Caco-2 (cell line): ENCODE results near the gene WDR20. TPM values are rescaled to one million over a fixed set of nuclear protein-coding genes. Genes with fewer than 3 reads are reported as not detected.

Source experiments
- BruUV-seq: library from RNA; stranded (reverse); fragments of 400-500 nt; replicated peaks from 2 replicates; lab custom pipeline; 2021; lab: Mats Ljungman, UMichigan
- CTCF ChIA-PET: fragments of 300-600 bp; sonication (Branson Sonifier 250); formaldehyde crosslinking; loops from one replicate; lab custom pipeline; 2022; ENCODE audit warnings: antibody characterized with exemption; lab: Charles Lee
- POLR2A ChIA-PET: fragments of 300-600 bp; sonication (Branson Sonifier 250); formaldehyde crosslinking; loops from one replicate; lab custom pipeline; 2022; ENCODE audit warnings: antibody characterized with exemption; lab: Charles Lee
- DNase-seq, 2 experiments: peaks; one replicate each; pipeline versions ENCODE4 v3.0.0 to v3.0.0-alpha.2; 2020 to 2022
- H3K27me3 ChIP-seq: replicated peaks from 2 replicates; pipeline ENCODE4 v1.6.0; 2011; ENCODE audit warnings: low read length; ENCODE audit not compliant: control insufficient read depth, insufficient read depth
- H3K36me3 ChIP-seq: 2 replicates; pipeline ENCODE4 v1.5.1; 2011; ENCODE audit warnings: low read length; ENCODE audit not compliant: control insufficient read depth, insufficient read depth
- H3K4me1 ChIP-seq: fragments of 250-450 bp; sonication (Bioruptor Pico); 2 replicates; pipeline ENCODE4 v1.5.1; 2020; ENCODE audit warnings: mild to moderate bottlenecking
- H3K4me3 ChIP-seq: 2 replicates; pipeline ENCODE4 v1.5.1; 2011; ENCODE audit warnings: low read depth, mild to moderate bottlenecking, control low read depth, low read length
- H3K9me3 ChIP-seq: fragments of 250-450 bp; sonication (Bioruptor Pico); 2 replicates; pipeline ENCODE4 v1.5.1; 2020; ENCODE audit warnings: mild to moderate bottlenecking, moderate library complexity
- H3K27ac Mint-ChIP-seq: one replicate; pipeline ENCODE4 v1.8.0; 2022; ENCODE audit warnings: mixed read lengths; ENCODE audit not compliant: unreplicated experiment
- H3K27me3 Mint-ChIP-seq: one replicate; pipeline ENCODE4 v1.8.0; 2022; ENCODE audit warnings: mixed read lengths; ENCODE audit not compliant: insufficient read depth, unreplicated experiment
- H3K36me3 Mint-ChIP-seq: one replicate; pipeline ENCODE4 v1.8.0; 2022; ENCODE audit warnings: mild to moderate bottlenecking, mixed read lengths; ENCODE audit not compliant: insufficient read depth, unreplicated experiment
- H3K4me1 Mint-ChIP-seq: one replicate; pipeline ENCODE4 v1.8.0; 2022; ENCODE audit warnings: low read depth, mixed read lengths; ENCODE audit not compliant: unreplicated experiment
- H3K4me3 Mint-ChIP-seq: one replicate; pipeline ENCODE4 v1.8.0; 2022; ENCODE audit warnings: mild to moderate bottlenecking, moderate library complexity, mixed read lengths; ENCODE audit not compliant: unreplicated experiment
- H3K9me3 Mint-ChIP-seq: one replicate; pipeline ENCODE4 v1.8.0; 2022; ENCODE audit warnings: mixed read lengths; ENCODE audit not compliant: unreplicated experiment
- CTCF ChIP-seq, 2 experiments: fragments of 200-600 bp in 1 of 2; IDR thresholded peaks; 1 replicate in 1 of 2; 2 replicates in 1 of 2; pipeline versions ENCODE4 v1.5.1 to v1.8.0; 2011 to 2022; ENCODE audit warnings: antibody characterized with exemption in 1 of 2, control low read depth in 1 of 2, inconsistent platforms in 1 of 2, low read depth in 1 of 2, low read length in 1 of 2, mild to moderate bottlenecking in 1 of 2, moderate library complexity in 1 of 2; ENCODE audit not compliant: insufficient read depth in 1 of 2, severe bottlenecking in 1 of 2, unreplicated experiment in 1 of 2
- intact Hi-C: fragments of 100-400 bp; cut with micrococcal nuclease; formaldehyde crosslinking; loops from one replicate; pipeline ENCODE4 v1.10.0; 2022; ENCODE audit not compliant: unreplicated experiment
- total RNA-seq: library from RNA; stranded (reverse); gene quantifications from 2 replicates; pipeline ENCODE4 v1.2.3, GENCODE V29; 2022

WDR20 gene
- total RNA-seq, 1 experiment from 2014 or later, result 32.5 TPM

- DNase-seq, result no peak
- Mint-ChIP-seq H3K9me3 (no peaks in the 10 kb centered on the region), H3K27ac (no peak overlapping the region), H3K4me3 (no peak overlapping the region), H3K36me3 (peaks cover 54% of the 10 kb centered on the region), H3K4me1 (no peaks in the 10 kb centered on the region), H3K27me3 (no peaks in the 10 kb centered on the region)
- Histone ChIP-seq H3K4me1 (no peaks in the 10 kb centered on the region), H3K9me3 (no peaks in the 10 kb centered on the region), H3K4me3 (no peak overlapping the region), H3K36me3 (peaks cover 1% of the 10 kb centered on the region), H3K27me3 (no peaks in the 10 kb centered on the region)
- BruUV-seq, result no TSS peak
- POLR2A ChIA-PET, result no interaction called here
- CTCF ChIA-PET, result no interaction called here
- TF ChIP-seq CTCF (IDR thresholded peaks at IDR 0.05; ENCODE audit: insufficient read depth in 1 of 2, low read depth in 1 of 2, low read length in 1 of 2, severe bottlenecking in 1 of 2, unreplicated experiment in 1 of 2), result no peak
- intact Hi-C loops, result no loop called here
These were observed 61.1 kb downstream of the WDR20 start for GRCh38 chr14:102200690-102201352.

GRCh38 chr14:102201353-102201738, 61.6 kb downstream of the WDR20 start:
- no peak for TF ChIP-seq CTCF (IDR thresholded peaks at IDR 0.05; ENCODE audit: insufficient read depth in 1 of 2, low read depth in 1 of 2, low read length in 1 of 2, severe bottlenecking in 1 of 2, unreplicated experiment in 1 of 2)
- H3K27me3 ChIP-seq, result no peaks in the 10 kb centered on the region
- H3K4me1 ChIP-seq, result no peaks in the 10 kb centered on the region
- no TSS peak for BruUV-seq
- H3K36me3 ChIP-seq, result peaks cover 1% of the 10 kb centered on the region
- H3K27me3 Mint-ChIP-seq, result no peaks in the 10 kb centered on the region
- H3K27ac Mint-ChIP-seq, result no peak overlapping the region
- POLR2A ChIA-PET, result no interaction called here
- H3K36me3 Mint-ChIP-seq, result peaks cover 51% of the 10 kb centered on the region
- H3K4me3 Mint-ChIP-seq, result no peak overlapping the region
- no peak for DNase-seq
- intact Hi-C loops, result no loop called here
- no peaks in the 10 kb centered on the region for H3K4me1 Mint-ChIP-seq
- CTCF ChIA-PET, result no interaction called here
- H3K4me3 ChIP-seq, result no peak overlapping the region
- H3K9me3 Mint-ChIP-seq, result no peaks in the 10 kb centered on the region
- no peaks in the 10 kb centered on the region for H3K9me3 ChIP-seq

GRCh38 chr14:102201776-102202175, 62.1 kb downstream of the WDR20 start:
- no peaks in the 10 kb centered on the region for H3K4me1 ChIP-seq
- no TSS peak for BruUV-seq
- Mint-ChIP-seq H3K27me3 (no peaks in the 10 kb centered on the region), H3K27ac (no peak overlapping the region), H3K4me1 (no peaks in the 10 kb centered on the region), H3K9me3 (no peaks in the 10 kb centered on the region), H3K4me3 (no peak overlapping the region), H3K36me3 (peaks cover 50% of the 10 kb centered on the region)
- H3K4me3 ChIP-seq, result no peak overlapping the region
- CTCF ChIA-PET, result no interaction called here
- POLR2A ChIA-PET, result no interaction called here
- peaks cover 1% of the 10 kb centered on the region; the same call in 1 of the 2 replicates for H3K36me3 ChIP-seq
- TF ChIP-seq CTCF (IDR thresholded peaks at IDR 0.05; ENCODE audit: insufficient read depth in 1 of 2, low read depth in 1 of 2, low read length in 1 of 2, severe bottlenecking in 1 of 2, unreplicated experiment in 1 of 2), result no peak
- H3K27me3 ChIP-seq, result no peaks in the 10 kb centered on the region
- H3K9me3 ChIP-seq, result no peaks in the 10 kb centered on the region
- DNase-seq, result no peak
- intact Hi-C loops, result no loop called here
